Measurements from ENCODE around the gene CD248. TPM values are rescaled to one million over a fixed set of nuclear protein-coding genes. Genes with fewer than 3 reads are reported as not detected.

Gene CD248
- total RNA-seq, 1 donor from 2014 or later, result 109 TPM

- Mint-ChIP-seq H3K36me3 (ENCODE audit: low read depth) (peaks cover 3% of the 10 kb centered on the region), H3K4me3 (ENCODE audit: unreplicated experiment) (no peak overlapping the region), H3K27me3 (ENCODE audit: low read depth) (no peaks in the 10 kb centered on the region), H3K9me3 (ENCODE audit: low read depth) (peaks cover 3% of the 10 kb centered on the region), H3K4me1 (ENCODE audit: low read depth) (peaks cover 53% of the 10 kb centered on the region), H3K27ac (ENCODE audit: unreplicated experiment) (peak overlapping the region; percentile 98)
- no peak for DNase-seq (ENCODE audit: low spot score)
- no peak for TF ChIP-seq CTCF (IDR thresholded peaks at IDR 0.05)
These were observed 1.7 kb upstream of the CD248 start for GRCh38 chr11:66318600-66318970.

- Mint-ChIP-seq H3K27ac (ENCODE audit: unreplicated experiment) (peak overlapping the region; percentile 98), H3K4me3 (ENCODE audit: unreplicated experiment) (peak overlapping the region; percentile 62), H3K27me3 (ENCODE audit: low read depth) (no peaks in the 10 kb centered on the region), H3K9me3 (ENCODE audit: low read depth) (peaks cover 3% of the 10 kb centered on the region), H3K4me1 (ENCODE audit: low read depth) (peaks cover 57% of the 10 kb centered on the region), H3K36me3 (ENCODE audit: low read depth) (peaks cover 3% of the 10 kb centered on the region)
- TF ChIP-seq CTCF (IDR thresholded peaks at IDR 0.05), result no peak
- DNase-seq (ENCODE audit: low spot score), result no peak
These were observed 1.1 kb upstream of the CD248 start for GRCh38 chr11:66317723-66318599.

GRCh38 chr11:66317322-66317722, 478 bp upstream of the CD248 start:
- H3K4me1 Mint-ChIP-seq (ENCODE audit: low read depth), result peaks cover 56% of the 10 kb centered on the region
- H3K9me3 Mint-ChIP-seq (ENCODE audit: low read depth), result peaks cover 3% of the 10 kb centered on the region
- no peak for DNase-seq (ENCODE audit: low spot score)
- peak overlapping the region; percentile 98 for H3K27ac Mint-ChIP-seq (ENCODE audit: unreplicated experiment)
- H3K36me3 Mint-ChIP-seq (ENCODE audit: low read depth), result peaks cover 3% of the 10 kb centered on the region
- no peaks in the 10 kb centered on the region for H3K27me3 Mint-ChIP-seq (ENCODE audit: low read depth)
- TF ChIP-seq CTCF (IDR thresholded peaks at IDR 0.05), result no peak
- H3K4me3 Mint-ChIP-seq (ENCODE audit: unreplicated experiment), result peak overlapping the region; percentile 62

GRCh38 chr11:66315921-66316811, 678 bp downstream of the CD248 start:
- Mint-ChIP-seq H3K27me3 (ENCODE audit: low read depth) (no peaks in the 10 kb centered on the region), H3K4me3 (ENCODE audit: unreplicated experiment) (peak overlapping the region; percentile 85), H3K4me1 (ENCODE audit: low read depth) (peaks cover 57% of the 10 kb centered on the region), H3K36me3 (ENCODE audit: low read depth) (peaks cover 3% of the 10 kb centered on the region), H3K9me3 (ENCODE audit: low read depth) (peaks cover 3% of the 10 kb centered on the region), H3K27ac (ENCODE audit: unreplicated experiment) (peak overlapping the region; percentile 53)
- TF ChIP-seq CTCF (IDR thresholded peaks at IDR 0.05), result no peak
- peak; percentile 91 for DNase-seq (ENCODE audit: low spot score)

- no peak for TF ChIP-seq CTCF (IDR thresholded peaks at IDR 0.05)
- peaks cover 3% of the 10 kb centered on the region for H3K36me3 Mint-ChIP-seq (ENCODE audit: low read depth)
- no peak for DNase-seq (ENCODE audit: low spot score)
- H3K27me3 Mint-ChIP-seq (ENCODE audit: low read depth), result no peaks in the 10 kb centered on the region
- H3K4me1 Mint-ChIP-seq (ENCODE audit: low read depth), result peaks cover 57% of the 10 kb centered on the region
- H3K27ac Mint-ChIP-seq (ENCODE audit: unreplicated experiment), result peak overlapping the region; percentile 53
- peaks cover 3% of the 10 kb centered on the region for H3K9me3 Mint-ChIP-seq (ENCODE audit: low read depth)
- peak overlapping the region; percentile 85 for H3K4me3 Mint-ChIP-seq (ENCODE audit: unreplicated experiment)
These were observed 1.4 kb downstream of the CD248 start for GRCh38 chr11:66315498-66315885.

Measured in chondrocyte (in vitro differentiated cells).